B cell (primary cell): Measurements from ENCODE around the gene PRSS38.

Source experiments
- CTCF ChIP-seq: fragments of 200-600 bp; IDR thresholded peaks from one replicate; pipeline ENCODE4 v1.8.0; 2022; ENCODE audit warnings: antibody characterized with exemption, mild to moderate bottlenecking
- EZH2 ChIP-seq: IDR thresholded peaks from 2 replicates; pipeline ENCODE4 v1.6.1; 2012; ENCODE audit warnings: borderline replicate concordance, low read depth, mild to moderate bottlenecking, moderate library complexity, low read length; ENCODE audit not compliant: insufficient read depth, poor library complexity, severe bottlenecking

GRCh38 chr1:227803933-227804332 lies 11.5 kb upstream of the PRSS38 start:
- no peak for TF ChIP-seq CTCF
- no peak for TF ChIP-seq EZH2
